ENCODE measurements around the gene EML6. TPM values are rescaled to one million over a fixed set of nuclear protein-coding genes. Genes with fewer than 3 reads are reported as not detected.
"Not testable (repeated sequence)": the region's sequence is repeated elsewhere in the genome, so short reads cannot be mapped to it uniquely, and the experiment has no call there.

EML6 gene
- total and polyA plus RNA-seq, 4 donors, result 0.95 to 2.7 (median 2.6) TPM; not detected in 1

DNA sequence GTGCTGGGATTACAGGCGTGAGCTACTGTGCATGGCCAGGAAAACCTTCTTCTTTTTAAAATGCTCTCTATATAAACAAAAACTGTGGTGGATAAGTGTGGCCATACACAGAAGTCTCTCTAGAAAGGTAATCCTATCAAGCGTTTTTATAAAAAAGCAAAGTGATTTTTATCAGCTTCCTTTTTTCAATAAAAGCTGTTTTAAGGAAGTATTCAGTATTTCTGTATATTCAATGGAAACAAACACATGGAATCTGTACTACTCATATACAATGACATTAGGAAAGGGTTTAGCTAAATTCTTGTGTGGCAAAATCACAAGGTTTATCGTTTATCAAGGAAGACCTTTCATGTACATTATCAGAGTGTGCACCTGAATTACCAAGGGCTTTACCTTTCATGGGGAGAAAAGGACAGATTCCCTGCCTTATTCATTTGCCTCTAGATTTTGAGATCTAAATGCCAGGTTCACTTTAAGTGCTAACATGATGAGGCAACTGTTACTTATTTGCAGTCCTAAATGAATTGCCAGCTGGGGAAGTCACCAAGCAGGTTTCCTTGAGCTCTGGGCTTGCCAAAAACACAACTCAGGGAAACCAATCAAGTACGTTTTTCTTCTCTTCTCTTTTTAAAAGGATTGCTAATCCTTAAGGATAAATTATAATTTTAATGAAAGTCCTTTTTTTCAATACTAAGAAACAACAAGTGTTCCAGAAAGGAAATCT lies 256.0 kb downstream of the EML6 start:
- Histone ChIP-seq H3K4me3 (ENCODE audit: low read length in 2 of 2) (no peak overlapping the region), H3K27ac (ENCODE audit: low read depth in 1 of 2, low read length in 2 of 2) (no peak overlapping the region), H3K36me3 (ENCODE audit: control insufficient read depth in 1 of 2, insufficient read depth in 2 of 2, low read length in 1 of 2) (no peaks in the 10 kb centered on the region), H3K27me3 (ENCODE audit: control insufficient read depth in 1 of 2, insufficient read depth in 2 of 2, low read length in 1 of 2) (no peaks in the 10 kb centered on the region), H3K4me1 (ENCODE audit: control insufficient read depth in 1 of 2, insufficient read depth in 2 of 2, low read length in 2 of 2) (peaks cover 6 to 15% of the 10 kb centered on the region in 2 donors), H3K9me3 (ENCODE audit: control insufficient read depth, low read length) (no peaks in the 10 kb centered on the region)
- no peak for ATAC-seq (ENCODE audit: low FRiP score)
- 54 to 56% methylated on average over 4 of the region's 4 CpGs for WGBS, 2 donors
- DNase-seq, result no peak
- intact Hi-C loops (cut with DNase I), result loop anchor here in 1 of 2 donors (5.0 kb wide), 1 partner anchor 38 kb away; no protein-coding TSS in a partner anchor

DNA sequence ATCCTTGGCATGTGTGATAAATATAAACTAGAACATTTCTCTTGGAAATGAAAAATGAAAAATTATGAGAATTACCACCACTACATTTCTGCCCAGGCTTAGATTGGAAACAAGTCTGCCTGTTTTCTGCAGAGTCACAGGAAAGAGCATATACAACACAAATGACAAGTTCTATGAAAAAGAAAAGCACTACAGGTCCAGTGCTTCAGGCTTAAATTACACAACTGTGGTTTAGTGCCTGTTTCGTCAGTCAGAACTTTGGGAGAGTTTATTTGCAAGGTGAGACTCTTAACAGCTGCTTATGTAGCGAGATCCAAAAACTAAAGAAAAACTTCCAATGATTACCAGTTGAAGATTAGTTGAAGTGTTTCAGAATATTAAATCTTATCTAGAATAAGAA lies 257.9 kb downstream of the EML6 start:
- WGBS, 2 donors, result 67 to 68% methylated on average over 2 of the region's 2 CpGs
- Histone ChIP-seq H3K27ac (ENCODE audit: low read depth in 1 of 2, low read length in 2 of 2) (no peak overlapping the region), H3K4me3 (ENCODE audit: low read length in 2 of 2) (no peak overlapping the region), H3K4me1 (ENCODE audit: control insufficient read depth in 1 of 2, insufficient read depth in 2 of 2, low read length in 2 of 2) (peaks cover 4 to 11% of the 10 kb centered on the region in 2 donors), H3K36me3 (ENCODE audit: control insufficient read depth in 1 of 2, insufficient read depth in 2 of 2, low read length in 1 of 2) (no peaks in the 10 kb centered on the region), H3K27me3 (ENCODE audit: control insufficient read depth in 1 of 2, insufficient read depth in 2 of 2, low read length in 1 of 2) (no peaks in the 10 kb centered on the region), H3K9me3 (ENCODE audit: control insufficient read depth, low read length) (no peaks in the 10 kb centered on the region)
- ATAC-seq (ENCODE audit: low FRiP score) (no peak), DNase-seq (no peak)
- intact Hi-C loops (cut with DNase I), result no loop called here

DNA sequence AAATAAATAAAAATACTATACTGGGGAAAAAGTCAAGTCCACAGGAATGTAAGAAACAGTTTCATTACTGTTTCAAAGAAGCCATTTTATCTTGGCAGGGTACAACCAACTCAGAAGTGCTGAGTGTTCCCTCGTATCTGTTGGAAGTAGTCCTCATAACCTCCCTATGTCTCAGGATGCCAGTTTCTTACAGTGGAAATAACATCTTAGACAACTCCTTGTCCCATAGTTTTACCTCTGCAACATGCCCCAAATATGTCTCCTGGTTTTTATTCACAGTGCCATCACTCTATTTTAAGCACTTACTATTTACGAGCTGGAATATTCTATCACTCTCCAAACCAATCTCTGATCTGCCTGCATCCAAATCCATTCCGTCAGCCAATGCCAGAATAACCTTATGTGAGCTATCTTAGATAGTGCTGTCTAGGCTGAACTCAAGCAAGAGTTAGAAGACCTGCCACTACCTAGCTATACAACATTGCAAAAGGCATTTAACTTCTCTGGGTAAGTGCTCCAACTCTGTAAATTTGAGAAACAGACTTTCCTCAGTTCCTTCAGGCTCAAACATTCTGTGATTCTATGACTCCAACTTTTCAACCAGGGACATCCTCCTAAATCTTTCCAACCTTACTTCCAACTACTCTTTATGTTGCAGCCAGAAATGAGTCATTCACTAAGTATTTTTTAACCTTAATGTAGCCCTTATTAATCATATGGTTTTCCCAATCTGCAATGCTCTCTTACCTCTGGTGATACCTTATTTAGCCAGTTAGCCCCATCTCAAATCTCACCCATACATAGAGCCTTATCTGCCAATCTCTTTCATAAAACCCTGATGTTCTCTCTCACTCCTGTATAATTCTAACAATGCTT lies 260.1 kb downstream of the EML6 start:
- ATAC-seq (ENCODE audit: low FRiP score) (no peak), DNase-seq (no peak)
- Histone ChIP-seq H3K27ac (ENCODE audit: low read depth in 1 of 2, low read length in 2 of 2) (peak overlapping the region in 1 of 2 donors; percentile 28), H3K36me3 (ENCODE audit: control insufficient read depth in 1 of 2, insufficient read depth in 2 of 2, low read length in 1 of 2) (peaks cover 0 to 2% of the 10 kb centered on the region in 2 donors), H3K4me3 (ENCODE audit: low read length in 2 of 2) (no peak overlapping the region), H3K4me1 (ENCODE audit: control insufficient read depth in 1 of 2, insufficient read depth in 2 of 2, low read length in 2 of 2) (peaks cover 3 to 6% of the 10 kb centered on the region in 2 donors), H3K27me3 (ENCODE audit: control insufficient read depth in 1 of 2, insufficient read depth in 2 of 2, low read length in 1 of 2) (no peaks in the 10 kb centered on the region), H3K9me3 (ENCODE audit: control insufficient read depth, low read length) (no peaks in the 10 kb centered on the region)
- WGBS, 2 donors, result 8 to 9% methylated on average over 3 of the region's 3 CpGs
- intact Hi-C loops (cut with DNase I), result no loop called here

DNA sequence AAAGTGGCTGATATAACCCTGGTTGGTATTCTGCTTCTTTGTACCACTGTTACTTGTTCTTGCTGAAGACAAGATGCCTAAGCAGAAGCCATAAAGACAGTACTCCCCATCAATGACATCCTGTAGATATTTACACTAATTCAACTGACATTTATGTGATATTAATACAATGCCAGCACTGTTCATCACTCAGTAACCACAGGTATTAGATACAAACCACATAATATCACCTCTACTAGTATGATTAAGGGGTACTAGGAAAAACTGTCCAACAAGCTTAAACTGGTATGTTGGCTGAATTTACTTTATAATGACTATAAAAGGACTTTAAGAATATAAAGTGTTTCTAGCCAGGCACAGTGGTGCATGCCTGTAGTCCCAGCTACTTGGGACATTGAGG lies 261.0 kb downstream of the EML6 start:
- DNase-seq (no peak), ATAC-seq (ENCODE audit: low FRiP score) (no peak)
- Histone ChIP-seq H3K27ac (ENCODE audit: low read depth in 1 of 2, low read length in 2 of 2) (no peak overlapping the region), H3K36me3 (ENCODE audit: control insufficient read depth in 1 of 2, insufficient read depth in 2 of 2, low read length in 1 of 2) (peaks cover 0 to 2% of the 10 kb centered on the region in 2 donors), H3K27me3 (ENCODE audit: control insufficient read depth in 1 of 2, insufficient read depth in 2 of 2, low read length in 1 of 2) (no peaks in the 10 kb centered on the region), H3K4me3 (ENCODE audit: low read length in 2 of 2) (no peak overlapping the region), H3K4me1 (ENCODE audit: control insufficient read depth in 1 of 2, insufficient read depth in 2 of 2, low read length in 2 of 2) (peaks cover 3 to 6% of the 10 kb centered on the region in 2 donors), H3K9me3 (ENCODE audit: control insufficient read depth, low read length) (no peaks in the 10 kb centered on the region)
- intact Hi-C loops (cut with DNase I), result no loop called here

DNA sequence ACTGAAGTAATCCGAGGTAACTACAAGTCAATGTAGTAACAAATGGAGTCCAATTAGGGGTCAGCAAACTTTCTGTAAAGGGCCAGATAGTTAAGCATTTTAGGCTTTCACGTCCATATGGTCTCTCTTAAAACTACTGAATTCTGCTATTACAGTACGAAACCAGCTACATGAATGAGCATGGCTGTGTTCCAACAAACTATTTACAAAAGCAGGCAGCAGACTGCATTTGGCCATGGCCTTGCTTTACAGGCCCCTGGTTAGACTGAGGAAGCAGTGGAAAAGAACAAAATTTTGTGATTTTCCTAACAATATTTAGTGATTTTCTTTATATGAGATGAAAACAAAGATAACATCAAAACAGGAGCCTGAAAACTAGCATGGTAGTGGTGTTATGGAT lies 262.8 kb downstream of the EML6 start:
- H3K27ac ChIP-seq (ENCODE audit: low read depth in 1 of 2, low read length in 2 of 2), result no peak overlapping the region
- intact Hi-C loops (cut with DNase I), result no loop called here
- no peaks in the 10 kb centered on the region for H3K27me3 ChIP-seq (ENCODE audit: control insufficient read depth in 1 of 2, insufficient read depth in 2 of 2, low read length in 1 of 2)
- DNase-seq (no peak), ATAC-seq (ENCODE audit: low FRiP score) (no peak)
- no peak overlapping the region for H3K4me3 ChIP-seq (ENCODE audit: low read length in 2 of 2)
- H3K36me3 ChIP-seq (ENCODE audit: control insufficient read depth in 1 of 2, insufficient read depth in 2 of 2, low read length in 1 of 2), result peaks cover 0 to 2% of the 10 kb centered on the region in 2 donors
- peaks cover 3 to 6% of the 10 kb centered on the region in 2 donors for H3K4me1 ChIP-seq (ENCODE audit: control insufficient read depth in 1 of 2, insufficient read depth in 2 of 2, low read length in 2 of 2)
- WGBS, 2 donors, result 40 to 43% methylated on average over 3 of the region's 3 CpGs
- H3K9me3 ChIP-seq (ENCODE audit: control insufficient read depth, low read length), result no peaks in the 10 kb centered on the region

DNA sequence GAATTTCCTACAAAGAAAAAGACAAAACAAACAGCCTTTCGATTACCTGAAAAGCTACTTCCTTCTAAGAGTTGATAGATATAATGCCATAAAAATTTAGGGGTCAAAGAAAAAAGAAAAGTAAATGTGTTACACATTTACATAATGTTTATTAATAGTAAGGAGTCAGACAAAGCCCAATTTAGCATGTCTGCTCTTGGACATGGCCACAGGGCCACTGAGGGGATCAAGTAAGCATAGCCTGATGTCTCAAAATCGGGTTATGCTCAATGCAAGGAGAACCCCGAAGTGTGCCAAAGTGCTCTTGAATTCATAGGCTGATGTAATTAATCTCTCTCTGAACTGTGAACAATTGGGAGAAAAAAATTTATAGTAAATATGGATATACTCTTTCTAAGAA lies 265.1 kb downstream of the EML6 start:
- 71 to 73% methylated on average over 3 of the region's 3 CpGs for WGBS, 2 donors
- ATAC-seq (ENCODE audit: low FRiP score), result no peak
- Histone ChIP-seq H3K4me3 (ENCODE audit: low read length in 2 of 2) (no peak overlapping the region), H3K36me3 (ENCODE audit: control insufficient read depth in 1 of 2, insufficient read depth in 2 of 2, low read length in 1 of 2) (peaks cover 0 to 2% of the 10 kb centered on the region in 2 donors), H3K9me3 (ENCODE audit: control insufficient read depth, low read length) (no peaks in the 10 kb centered on the region), H3K27me3 (ENCODE audit: control insufficient read depth in 1 of 2, insufficient read depth in 2 of 2, low read length in 1 of 2) (no peaks in the 10 kb centered on the region), H3K27ac (ENCODE audit: low read depth in 1 of 2, low read length in 2 of 2) (no peak overlapping the region), H3K4me1 (ENCODE audit: control insufficient read depth in 1 of 2, insufficient read depth in 2 of 2, low read length in 2 of 2) (peaks cover 2 to 3% of the 10 kb centered on the region in 2 donors)
- intact Hi-C loops (cut with DNase I), result no loop called here
- DNase-seq, result no peak

DNA sequence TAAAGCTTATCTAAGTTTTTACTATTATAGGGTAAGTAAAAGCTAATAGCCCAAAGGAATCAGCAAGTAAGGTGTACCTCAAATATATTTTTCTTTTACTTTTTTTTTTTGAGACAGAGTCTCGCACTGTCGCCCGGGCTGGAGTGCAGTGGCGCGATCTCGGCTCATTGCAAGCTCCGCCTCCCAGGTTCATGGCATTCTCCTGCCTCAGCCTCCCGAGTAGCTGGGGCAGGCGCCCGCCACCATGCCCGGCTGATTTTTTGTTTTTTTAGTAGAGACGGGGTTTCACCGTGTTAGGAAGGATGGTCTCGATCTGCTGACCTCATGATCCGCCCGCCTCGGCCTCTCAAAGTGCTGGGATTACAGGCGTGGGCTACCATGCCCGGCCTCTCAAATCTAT lies 267.2 kb downstream of the EML6 start:
- H3K27ac ChIP-seq (ENCODE audit: low read depth in 1 of 2, low read length in 2 of 2); H3K4me3 ChIP-seq (ENCODE audit: low read length in 2 of 2); H3K36me3 ChIP-seq (ENCODE audit: control insufficient read depth in 1 of 2, insufficient read depth in 2 of 2, low read length in 1 of 2); H3K9me3 ChIP-seq (ENCODE audit: control insufficient read depth, low read length); H3K4me1 ChIP-seq (ENCODE audit: control insufficient read depth in 1 of 2, insufficient read depth in 2 of 2, low read length in 2 of 2); intact Hi-C loops (cut with DNase I); H3K27me3 ChIP-seq (ENCODE audit: control insufficient read depth in 1 of 2, insufficient read depth in 2 of 2, low read length in 1 of 2); ATAC-seq (ENCODE audit: low FRiP score): not testable (repeated sequence)
- peak in 1 of 2 donors; percentile 45 for DNase-seq
- WGBS, 2 donors, result 95 to 96% methylated on average over 19 of the region's 19 CpGs

DNA sequence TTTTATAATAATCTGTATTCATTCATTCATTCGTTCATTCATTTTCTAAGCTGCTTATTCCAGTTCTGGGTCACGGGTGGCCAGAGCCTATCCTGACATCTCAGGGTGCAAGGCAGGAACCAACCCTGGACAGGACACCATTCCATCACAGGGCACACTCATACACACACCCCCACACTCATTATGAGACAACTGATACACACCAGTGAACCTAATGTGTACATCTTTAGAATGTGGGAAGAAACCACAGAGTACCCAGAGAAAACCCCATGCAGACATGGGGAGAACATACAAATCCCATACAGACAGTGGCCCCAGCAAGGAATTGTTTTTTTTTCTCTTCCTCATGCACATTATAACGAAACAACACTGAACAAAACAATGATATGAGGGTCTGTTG lies 272.1 kb downstream of the EML6 start:
- H3K9me3 ChIP-seq (ENCODE audit: control insufficient read depth, low read length), result no peaks in the 10 kb centered on the region
- H3K4me1 ChIP-seq (ENCODE audit: control insufficient read depth in 1 of 2, insufficient read depth in 2 of 2, low read length in 2 of 2), result peaks cover 0 to 4% of the 10 kb centered on the region in 2 donors
- H3K27me3 ChIP-seq (ENCODE audit: control insufficient read depth in 1 of 2, insufficient read depth in 2 of 2, low read length in 1 of 2), result no peaks in the 10 kb centered on the region
- intact Hi-C loops (cut with DNase I), result no loop called here
- 87 to 91% methylated on average over 3 of the region's 3 CpGs for WGBS, 2 donors
- H3K4me3 ChIP-seq (ENCODE audit: low read length in 2 of 2), result no peak overlapping the region
- no peak overlapping the region for H3K27ac ChIP-seq (ENCODE audit: low read depth in 1 of 2, low read length in 2 of 2)
- H3K36me3 ChIP-seq (ENCODE audit: control insufficient read depth in 1 of 2, insufficient read depth in 2 of 2, low read length in 1 of 2), result no peaks in the 10 kb centered on the region
- DNase-seq (no peak), ATAC-seq (ENCODE audit: low FRiP score) (no peak)

Data from aorta (tissue), 5 donors.